Neural progenitor cell (in vitro differentiated cells): ENCODE data around the gene INMT. TPM values are rescaled to one million over a fixed set of nuclear protein-coding genes. Genes with fewer than 3 reads are reported as not detected.
A peak's percentile ranks its signal among the peaks of the same experiment; 100 is the strongest.

Experiments used
- DNase-seq: peaks from one replicate; pipeline ENCODE4 v3.0.0-alpha.2; 2016; ENCODE audit warnings: low spot score
- H2AFZ ChIP-seq: fragments of 200-600 bp; sonication (generic); replicated peaks from 2 replicates; pipeline ENCODE4 v1.6.1; 2016; ENCODE audit warnings: antibody characterized with exemption
- H3F3A ChIP-seq: fragments of 200-600 bp; sonication (generic); 2 replicates; pipeline ENCODE4 v1.6.1; 2016; ENCODE audit warnings: antibody characterized with exemption, low read depth
- H3K27ac ChIP-seq: fragments of 200-600 bp; sonication (generic); 2 replicates; pipeline ENCODE4 v1.5.1; 2016; ENCODE audit warnings: mild to moderate bottlenecking
- H3K27me3 ChIP-seq: fragments of 200-600 bp; sonication (generic); 2 replicates; pipeline ENCODE4 v1.6.1; 2016; ENCODE audit warnings: mild to moderate bottlenecking, moderate library complexity
- H3K36me3 ChIP-seq: fragments of 200-600 bp; sonication (generic); 2 replicates; pipeline ENCODE4 v1.5.1; 2016
- H3K4me1 ChIP-seq: fragments of 200-600 bp; sonication (generic); 2 replicates; pipeline ENCODE4 v1.6.1; 2016; ENCODE audit warnings: mixed run types
- H3K4me2 ChIP-seq: fragments of 200-600 bp; sonication (generic); 2 replicates; pipeline ENCODE4 v1.6.1; 2016
- H3K4me3 ChIP-seq: fragments of 200-600 bp; sonication (generic); 2 replicates; pipeline ENCODE4 v1.5.1; 2016
- H3K79me2 ChIP-seq: fragments of 200-600 bp; sonication (generic); 2 replicates; pipeline ENCODE4 v1.6.1; 2016; ENCODE audit warnings: low read depth
- H3K9ac ChIP-seq: fragments of 200-600 bp; sonication (generic); 2 replicates; pipeline ENCODE4 v1.6.1; 2016
- H3K9me3 ChIP-seq: fragments of 200-600 bp; sonication (generic); 2 replicates; pipeline ENCODE4 v1.5.1; 2016; ENCODE audit warnings: low read depth
- H4K20me1 ChIP-seq: fragments of 200-600 bp; sonication (generic); 2 replicates; pipeline ENCODE4 v1.6.1; 2016; ENCODE audit warnings: low read depth
- H3K27ac Mint-ChIP-seq: 3 replicates; pipeline ENCODE4 v1.8.0; 2021; ENCODE audit warnings: mixed read lengths
- H3K27me3 Mint-ChIP-seq: 2 replicates; pipeline ENCODE4 v1.8.0; 2022; ENCODE audit warnings: low read depth, mild to moderate bottlenecking, inconsistent platforms, moderate library complexity, mixed read lengths; ENCODE audit not compliant: insufficient read depth
- H3K36me3 Mint-ChIP-seq: 3 replicates; pipeline ENCODE4 v1.8.0; 2021; ENCODE audit warnings: mixed read lengths
- H3K4me1 Mint-ChIP-seq: 3 replicates; pipeline ENCODE4 v1.8.0; 2021; ENCODE audit warnings: mixed read lengths
- H3K4me3 Mint-ChIP-seq: 3 replicates; pipeline ENCODE4 v1.8.0; 2021; ENCODE audit warnings: mild to moderate bottlenecking, moderate library complexity, mixed read lengths
- H3K9me3 Mint-ChIP-seq: 3 replicates; pipeline ENCODE4 v1.8.0; 2020; ENCODE audit warnings: mixed read lengths
- CTCF ChIP-seq: fragments of 200-600 bp; sonication (generic); IDR thresholded peaks from 2 replicates; pipeline ENCODE4 v1.5.1; 2017; ENCODE audit warnings: antibody characterized with exemption, mild to moderate bottlenecking
- EZH2 ChIP-seq: fragments of 200-600 bp; sonication (generic); IDR thresholded peaks from 2 replicates; pipeline ENCODE4 v1.6.1; 2017; ENCODE audit warnings: antibody characterized with exemption, mild to moderate bottlenecking, moderate library complexity
- EZH2phosphoT487 ChIP-seq: fragments of 200-600 bp; sonication (generic); IDR thresholded peaks from 2 replicates; pipeline ENCODE4 v1.6.1; 2017; ENCODE audit warnings: antibody characterized with exemption
- total RNA-seq: library from RNA; depleted of rRNA; stranded (reverse); fragments of >200 nt; gene quantifications from 2 replicates; pipeline ENCODE4 v1.2.3, GENCODE V29; 2015; ENCODE audit warnings: low replicate concordance

INMT gene
- total RNA-seq, 1 donor from 2014 or later: 5.0 TPM

GRCh38 chr7:30790356-30790755, 38.4 kb downstream of the INMT start:
- Histone ChIP-seq H2AFZ (no peak overlapping the region), H3K4me2 (no peak overlapping the region), H3K79me2 (no peaks in the 10 kb centered on the region), H3K27ac (no peak overlapping the region), H3K9me3 (no peaks in the 10 kb centered on the region), H3F3A (no peaks in the 10 kb centered on the region), H3K4me1 (no peaks in the 10 kb centered on the region), H3K27me3 (no peaks in the 10 kb centered on the region), H3K36me3 (no peaks in the 10 kb centered on the region), H3K4me3 (no peak overlapping the region), H3K9ac (no peak overlapping the region), H4K20me1 (peaks cover 3% of the 10 kb centered on the region)
- Mint-ChIP-seq H3K36me3 (peaks cover 15% of the 10 kb centered on the region), H3K27ac (no peak overlapping the region), H3K4me1 (no peaks in the 10 kb centered on the region), H3K9me3 (no peaks in the 10 kb centered on the region), H3K4me3 (no peak overlapping the region), H3K27me3 (no peaks in the 10 kb centered on the region)
- TF ChIP-seq CTCF: no peak
- TF ChIP-seq EZH2phosphoT487: no peak
- no peak for TF ChIP-seq EZH2
- DNase-seq: no peak

GRCh38 chr7:30791114-30791513, 39.2 kb downstream of the INMT start:
- Histone ChIP-seq H4K20me1 (peaks cover 3% of the 10 kb centered on the region), H3F3A (no peaks in the 10 kb centered on the region), H3K4me1 (no peaks in the 10 kb centered on the region), H3K27ac (no peak overlapping the region), H3K27me3 (no peaks in the 10 kb centered on the region), H3K4me3 (no peak overlapping the region), H3K79me2 (no peaks in the 10 kb centered on the region), H3K9me3 (no peaks in the 10 kb centered on the region), H2AFZ (no peak overlapping the region), H3K9ac (no peak overlapping the region), H3K4me2 (no peak overlapping the region), H3K36me3 (no peaks in the 10 kb centered on the region)
- Mint-ChIP-seq H3K9me3 (no peaks in the 10 kb centered on the region), H3K27ac (no peak overlapping the region), H3K4me3 (no peak overlapping the region), H3K36me3 (peaks cover 15% of the 10 kb centered on the region), H3K27me3 (no peaks in the 10 kb centered on the region), H3K4me1 (peaks cover 1% of the 10 kb centered on the region)
- DNase-seq: peak; percentile 42
- TF ChIP-seq CTCF: peak; percentile 43
- no peak for TF ChIP-seq EZH2phosphoT487

GRCh38 chr7:30795161-30795948, 43.4 kb downstream of the INMT start:
- no peaks in the 10 kb centered on the region for H3K79me2 ChIP-seq
- no peak overlapping the region for H3K4me3 ChIP-seq
- no peaks in the 10 kb centered on the region for H3K9me3 Mint-ChIP-seq
- peaks cover 7% of the 10 kb centered on the region for H3K36me3 Mint-ChIP-seq
- DNase-seq: no peak
- no peak overlapping the region for H3K27ac ChIP-seq
- no peaks in the 10 kb centered on the region for H3K27me3 Mint-ChIP-seq
- peaks cover 3% of the 10 kb centered on the region for H4K20me1 ChIP-seq
- H3K27ac Mint-ChIP-seq: no peak overlapping the region
- no peak overlapping the region for H3K4me3 Mint-ChIP-seq
- H2AFZ ChIP-seq: no peak overlapping the region
- TF ChIP-seq CTCF: no peak
- TF ChIP-seq EZH2phosphoT487: no peak
- TF ChIP-seq EZH2: no peak
- no peak overlapping the region for H3K9ac ChIP-seq
- no peaks in the 10 kb centered on the region for H3K9me3 ChIP-seq
- H3K4me1 Mint-ChIP-seq: peaks cover 6% of the 10 kb centered on the region
- H3K4me2 ChIP-seq: no peak overlapping the region
- no peaks in the 10 kb centered on the region for H3K27me3 ChIP-seq
- H3K36me3 ChIP-seq: no peaks in the 10 kb centered on the region
- no peaks in the 10 kb centered on the region for H3F3A ChIP-seq
- no peaks in the 10 kb centered on the region for H3K4me1 ChIP-seq
